Glutamatergic neuron (in vitro differentiated cells): ENCODE measurements around the gene ZXDC. TPM values are rescaled to one million over a fixed set of nuclear protein-coding genes. Genes with fewer than 3 reads are reported as not detected.

ENCODE experiments used
- DNase-seq: peaks from one replicate; pipeline ENCODE4 v3.0.0; 2022
- H3K27ac Mint-ChIP-seq: one replicate; pipeline ENCODE4 v1.8.0; 2020; ENCODE audit warnings: mild to moderate bottlenecking, mixed read lengths, inconsistent platforms; ENCODE audit not compliant: unreplicated experiment
- H3K27me3 Mint-ChIP-seq: one replicate; pipeline ENCODE4 v1.8.0; 2020; ENCODE audit warnings: mild to moderate bottlenecking, moderate library complexity, mixed read lengths, inconsistent platforms; ENCODE audit not compliant: unreplicated experiment
- H3K36me3 Mint-ChIP-seq: one replicate; pipeline ENCODE4 v1.8.0; 2020; ENCODE audit warnings: mild to moderate bottlenecking, mixed read lengths, inconsistent platforms; ENCODE audit not compliant: unreplicated experiment
- H3K4me1 Mint-ChIP-seq: one replicate; pipeline ENCODE4 v1.8.0; 2020; ENCODE audit warnings: mild to moderate bottlenecking, low read depth, mixed read lengths, inconsistent platforms; ENCODE audit not compliant: unreplicated experiment
- H3K4me3 Mint-ChIP-seq: one replicate; pipeline ENCODE4 v1.8.0; 2020; ENCODE audit warnings: mild to moderate bottlenecking, mixed read lengths, inconsistent platforms; ENCODE audit not compliant: unreplicated experiment
- H3K9me3 Mint-ChIP-seq: one replicate; pipeline ENCODE4 v1.8.0; 2020; ENCODE audit warnings: mild to moderate bottlenecking, moderate library complexity, mixed read lengths, inconsistent platforms; ENCODE audit not compliant: unreplicated experiment
- CTCF ChIP-seq: fragments of 200-600 bp; sonication (generic); IDR thresholded peaks from one replicate; pipeline ENCODE4 v1.5.0; 2021; ENCODE audit not compliant: partially characterized antibody, unreplicated experiment
- total RNA-seq: library from RNA; stranded (reverse); fragmentation: NEBNext Ultra II Directional; extraction: Animal tissue kit (Norgen Biotek cat#: 25700); gene quantifications from one replicate; pipeline ENCODE4 v1.2.1, GENCODE V29; 2021; ENCODE audit not compliant: unreplicated experiment

ZXDC gene
- total RNA-seq, 1 donor from 2014 or later, result 39.5 TPM

GRCh38 chr3:126394977-126395321 lies 80.7 kb downstream of the ZXDC start:
- Mint-ChIP-seq H3K27me3 (peaks cover 11% of the 10 kb centered on the region), H3K9me3 (peaks cover 2% of the 10 kb centered on the region), H3K4me3 (peak overlapping the region; percentile 8), H3K4me1 (no peaks in the 10 kb centered on the region), H3K27ac (no peak overlapping the region), H3K36me3 (peaks cover 2% of the 10 kb centered on the region)
- TF ChIP-seq CTCF, result peak; percentile 17
- DNase-seq, result no peak

DNA sequence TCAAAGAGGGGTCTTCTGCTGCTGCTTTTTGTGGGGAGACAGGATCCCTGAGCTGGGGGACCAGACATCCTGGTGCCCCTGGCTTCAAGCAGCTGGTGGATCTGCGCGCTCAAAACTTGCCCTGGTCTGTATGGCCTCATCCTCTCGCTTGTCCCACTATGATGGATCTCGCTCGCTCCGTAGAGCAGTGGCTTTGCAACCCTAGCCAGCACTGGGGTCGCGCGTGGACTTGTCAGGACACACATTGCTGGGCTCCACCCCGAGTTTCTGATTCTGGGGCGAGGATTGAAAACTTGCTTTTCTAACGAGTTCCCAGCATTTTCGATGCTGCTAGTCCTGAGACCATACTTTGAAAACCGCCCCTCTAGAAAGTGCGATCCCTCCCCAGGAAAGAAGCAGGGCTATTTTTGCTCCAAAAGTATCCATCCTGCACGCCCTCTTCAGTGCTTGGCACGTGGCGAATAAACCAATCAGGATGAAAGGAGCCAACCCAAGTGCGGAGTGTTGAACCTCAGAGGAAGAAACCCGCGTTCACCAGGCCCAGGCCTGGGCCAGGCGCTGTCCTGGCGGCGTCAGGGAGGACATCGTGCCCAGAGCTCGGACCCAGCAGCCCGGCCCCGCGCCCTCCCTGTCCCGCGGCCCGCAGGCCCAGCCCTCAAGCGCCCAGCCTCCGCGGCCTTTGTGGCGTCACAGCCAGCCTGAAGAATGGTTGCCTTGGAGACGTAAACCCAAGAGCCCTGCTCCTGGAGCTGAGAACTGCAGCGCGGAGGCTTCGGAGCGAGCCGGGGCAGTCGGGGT lies 81.3 kb downstream of the ZXDC start, which contains the start of gene CFAP100:
Gene CFAP100 (plus strand): TSS at position 731 of the 798 bp plus-strand sequence. CDS start 1,092 bp downstream, outside the sequence.
- no peaks in the 10 kb centered on the region for H3K36me3 Mint-ChIP-seq
- no peaks in the 10 kb centered on the region for H3K4me1 Mint-ChIP-seq
- DNase-seq, result peak; percentile 72
- peaks cover 2% of the 10 kb centered on the region for H3K9me3 Mint-ChIP-seq
- peaks cover 14% of the 10 kb centered on the region for H3K27me3 Mint-ChIP-seq
- H3K27ac Mint-ChIP-seq, result no peak within 1 kb of the TSS
- H3K4me3 Mint-ChIP-seq, result peak within 1 kb of the TSS; percentile 59
- TF ChIP-seq CTCF, result no peak

DNA sequence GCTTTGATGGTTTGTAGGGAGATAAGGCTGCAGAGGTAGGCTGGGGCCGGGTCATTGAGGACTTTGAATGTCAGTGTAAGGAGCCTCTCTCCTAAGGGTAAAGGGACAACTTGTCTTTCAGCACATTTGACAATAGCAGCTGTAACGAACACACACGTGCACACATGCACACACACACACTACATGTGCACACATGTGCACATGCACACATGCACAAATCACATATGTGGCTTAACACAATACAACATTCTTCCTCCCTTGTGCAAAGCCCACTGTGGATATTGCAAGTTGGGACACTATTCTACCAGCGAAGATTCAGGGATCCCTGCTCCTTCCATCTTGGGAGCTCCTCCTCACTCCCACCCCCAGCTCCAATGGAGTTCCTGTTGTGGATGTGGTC lies 82.1 kb downstream of the ZXDC start:
- H3K27me3 Mint-ChIP-seq, result peaks cover 12% of the 10 kb centered on the region
- no peak overlapping the region for H3K4me3 Mint-ChIP-seq
- H3K36me3 Mint-ChIP-seq, result no peaks in the 10 kb centered on the region

DNA sequence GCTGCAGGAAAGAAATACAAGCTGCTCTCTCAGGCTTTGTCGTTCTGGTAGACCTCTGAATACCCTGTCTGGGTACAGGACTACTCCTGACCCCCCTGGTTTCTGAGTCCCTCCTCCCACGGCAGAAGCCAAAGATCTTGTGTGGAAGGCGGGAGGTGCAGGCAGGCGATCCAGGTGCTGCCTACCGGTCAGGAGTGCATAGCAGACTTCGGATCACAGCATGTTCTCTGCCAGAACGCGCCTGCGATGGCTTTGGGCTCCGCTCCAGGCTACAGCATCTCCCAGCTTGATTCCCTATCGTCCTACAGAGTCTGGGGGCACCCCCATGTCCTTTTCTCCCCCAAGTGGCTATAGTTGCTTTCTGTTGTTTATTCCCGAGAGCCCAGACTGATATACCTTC lies 83.4 kb downstream of the ZXDC start:
- Mint-ChIP-seq H3K9me3 (peaks cover 2% of the 10 kb centered on the region), H3K27ac (no peak overlapping the region), H3K36me3 (no peaks in the 10 kb centered on the region), H3K4me1 (no peaks in the 10 kb centered on the region), H3K4me3 (no peak overlapping the region), H3K27me3 (peaks cover 10% of the 10 kb centered on the region)
- TF ChIP-seq CTCF, result no peak
- no peak for DNase-seq

More for the DNA sequence above, 82.1 kb downstream of the ZXDC start:
- DNase-seq, result no peak
- no peak for TF ChIP-seq CTCF
- Mint-ChIP-seq H3K27ac (no peak overlapping the region), H3K4me1 (no peaks in the 10 kb centered on the region), H3K9me3 (peaks cover 2% of the 10 kb centered on the region)

DNA sequence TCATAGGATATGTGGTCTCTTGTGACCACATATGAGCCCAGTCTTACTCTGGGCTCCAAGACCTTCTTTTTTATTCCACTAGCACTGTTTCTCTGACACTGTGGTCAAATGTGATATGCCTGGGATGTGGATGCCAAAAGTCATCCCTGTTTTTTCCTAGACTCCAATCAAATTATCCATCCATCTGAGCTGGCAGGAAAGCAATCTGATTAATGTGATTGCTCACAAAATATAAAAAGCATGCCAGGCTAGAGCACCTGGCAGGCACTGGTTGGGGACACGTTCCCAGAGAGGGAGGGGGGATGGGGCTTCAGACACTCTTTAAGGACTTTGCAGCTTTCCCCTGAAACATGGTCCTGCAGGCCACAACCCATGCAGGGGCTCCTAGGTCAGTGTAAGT lies 84.1 kb downstream of the ZXDC start:
- H3K27ac Mint-ChIP-seq, result no peak overlapping the region
- peaks cover 2% of the 10 kb centered on the region for H3K9me3 Mint-ChIP-seq
- no peak overlapping the region for H3K4me3 Mint-ChIP-seq
- no peaks in the 10 kb centered on the region for H3K4me1 Mint-ChIP-seq
- no peak for TF ChIP-seq CTCF
- peaks cover 10% of the 10 kb centered on the region for H3K27me3 Mint-ChIP-seq
- H3K36me3 Mint-ChIP-seq, result no peaks in the 10 kb centered on the region
- no peak for DNase-seq
